Cerebellar nuclear complex (tissue), 1 donor: ENCODE measurements around the gene CCDC88C.
A peak's percentile ranks its signal among the peaks of the same experiment; 100 is the strongest.

Experiments
- DNase-seq, 2 experiments: peaks; one replicate each; lab custom pipeline; 2025; lab: John Stamatoyannopoulos, UW

The CCDC88C gene

DNA sequence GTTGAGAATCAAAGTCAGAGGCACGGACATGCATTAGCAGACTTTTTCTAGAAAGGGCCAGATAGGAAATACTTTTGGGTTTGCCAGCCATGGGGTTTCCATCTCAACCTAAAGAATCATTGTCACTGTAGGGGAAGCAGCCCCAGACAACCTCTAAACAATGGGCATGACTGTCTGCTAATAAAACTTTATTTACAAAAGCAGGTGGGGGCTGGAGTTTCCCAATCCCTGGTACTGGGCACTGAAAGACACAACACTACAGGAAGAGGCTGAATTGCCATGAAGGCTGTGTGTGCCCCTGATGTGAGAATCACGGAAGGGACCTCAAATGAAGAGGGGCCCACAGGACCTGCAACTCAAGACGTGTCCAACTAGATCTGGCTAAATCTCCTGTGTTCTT is 111.1 kb downstream of the CCDC88C start:
- no peak for DNase-seq

- DNase-seq, result no peak
Measured at GRCh38 chr14:91305650-91306431, 111.8 kb downstream of the CCDC88C start.

DNA sequence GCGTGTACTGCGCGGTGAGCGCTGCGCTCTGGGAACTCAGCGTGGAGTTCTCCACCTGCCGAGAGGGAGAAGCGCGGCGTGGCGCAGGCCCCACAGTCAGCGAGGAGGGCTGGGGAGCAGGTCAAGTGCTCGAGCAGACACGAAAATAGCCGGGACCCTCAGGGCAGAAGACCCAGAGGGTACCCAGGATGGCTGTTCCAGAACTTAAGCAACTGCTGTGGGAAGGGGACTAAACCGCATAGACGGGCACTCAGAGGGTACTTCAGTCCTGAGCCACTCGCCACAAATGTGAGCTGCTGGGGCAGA is 113.7 kb downstream of the CCDC88C start:
- no peak for DNase-seq

DNA sequence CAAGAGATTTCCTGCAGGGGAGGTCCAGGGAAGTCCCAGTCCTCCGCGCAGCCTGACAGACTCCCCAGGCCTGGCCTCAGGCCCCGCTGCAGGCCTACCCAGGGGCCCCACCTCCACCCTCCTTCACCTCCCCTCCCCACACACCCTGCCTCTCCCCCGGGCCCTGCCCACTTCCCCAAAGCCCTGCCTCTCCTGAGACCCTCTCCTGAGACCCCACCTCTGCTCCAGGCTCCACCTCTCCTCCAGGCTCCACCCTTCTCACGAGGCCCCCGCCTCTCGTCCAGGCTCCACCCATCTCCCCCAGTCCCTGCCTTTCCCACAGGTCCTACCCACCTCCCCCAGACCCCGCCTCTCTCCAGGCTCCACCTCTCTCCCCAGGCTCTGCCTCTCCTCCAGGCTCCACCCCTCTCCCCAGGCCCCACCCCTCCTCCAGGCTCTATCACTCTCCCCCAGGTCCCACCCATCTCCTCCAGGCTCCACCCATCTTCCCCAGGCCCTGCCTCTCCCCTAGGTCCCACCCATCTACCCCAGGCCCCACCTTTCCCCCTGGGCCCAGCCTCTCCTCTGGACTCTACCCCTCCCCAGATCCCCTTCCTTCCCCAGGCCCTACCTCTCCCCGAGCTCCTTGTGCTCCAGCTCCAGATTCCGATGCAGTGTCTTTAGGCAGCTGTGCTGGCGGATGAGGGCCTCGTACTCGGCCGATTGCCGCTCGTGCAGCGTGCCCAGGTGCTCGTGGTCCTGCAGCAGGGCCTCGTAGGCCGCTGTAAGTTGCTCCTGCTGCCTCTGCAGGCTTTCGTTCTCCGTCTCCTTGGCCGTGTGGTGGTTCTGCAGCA is 114.3 kb downstream of the CCDC88C start:
- DNase-seq, result no peak

GRCh38 chr14:91302391-91302790 is 115.2 kb downstream of the CCDC88C start:
- no peak for DNase-seq

DNA sequence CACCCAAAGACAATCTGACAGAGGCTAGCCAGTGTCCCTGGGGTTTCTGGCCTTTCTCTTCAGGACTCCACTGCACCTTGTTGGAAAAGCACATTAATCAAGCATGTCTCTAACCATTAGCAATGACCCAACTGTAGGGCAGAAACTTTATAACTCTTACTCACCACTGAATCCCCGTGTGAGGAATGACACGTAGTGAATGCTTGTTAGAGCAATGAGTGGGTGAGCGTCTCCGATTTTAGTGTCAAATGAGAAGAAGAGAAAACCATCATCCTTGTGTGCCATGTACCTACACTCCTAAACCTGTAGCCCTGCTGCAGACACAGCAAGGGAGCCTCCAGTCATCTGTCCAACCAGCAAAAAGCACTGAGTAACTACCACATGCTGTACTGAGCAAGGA is 116.7 kb downstream of the CCDC88C start:
- DNase-seq, result no peak

GRCh38 chr14:91300283-91300895 is 117.2 kb downstream of the CCDC88C start:
- no peak for DNase-seq

DNA sequence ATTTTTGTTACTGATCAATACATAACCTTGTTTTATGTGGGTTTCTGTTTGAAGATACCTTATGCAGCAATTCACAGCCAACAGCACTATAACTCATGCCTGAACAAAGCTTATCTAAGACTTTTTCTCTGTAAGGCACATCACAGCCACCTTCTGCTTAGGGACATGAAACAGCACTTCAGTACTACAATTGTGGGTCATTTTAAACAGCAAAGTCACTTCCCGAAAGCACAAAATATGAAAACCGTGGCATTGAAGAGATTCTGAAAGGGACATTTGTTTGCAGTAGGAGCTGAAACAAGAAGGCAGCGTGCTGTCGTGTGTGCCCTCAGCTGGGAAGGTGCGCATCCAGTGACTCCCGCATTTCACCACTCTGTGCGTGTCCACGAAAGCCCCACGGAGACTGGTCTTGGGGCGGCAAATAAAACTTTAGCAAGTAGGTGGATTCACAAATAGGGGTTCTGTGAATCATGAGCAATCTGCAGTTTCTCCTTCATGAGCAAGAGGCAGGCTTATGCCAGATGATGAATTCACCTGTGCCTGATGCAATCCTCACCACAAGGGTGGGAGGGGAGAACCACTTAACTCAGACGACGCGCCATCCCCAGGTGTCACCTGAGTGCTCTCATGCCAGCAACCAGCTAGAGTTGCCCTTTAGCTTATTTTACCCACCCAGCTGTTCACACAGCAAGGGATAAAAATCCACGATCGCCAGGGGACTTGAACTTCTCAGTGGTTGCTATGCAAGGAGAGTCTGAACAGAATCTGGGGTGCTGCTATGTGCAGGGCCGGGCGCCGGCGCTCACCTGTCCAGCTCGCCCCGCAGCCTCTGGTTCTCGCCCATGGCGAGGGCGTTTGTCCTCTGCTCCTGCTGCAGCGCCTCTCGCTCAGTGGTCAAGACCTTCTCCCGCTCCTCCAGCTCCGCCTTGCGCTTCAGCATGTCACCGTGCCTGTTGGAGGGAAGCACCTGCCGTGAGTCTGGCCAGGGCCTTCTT is 118.2 kb downstream of the CCDC88C start:
- no peak for DNase-seq

DNA sequence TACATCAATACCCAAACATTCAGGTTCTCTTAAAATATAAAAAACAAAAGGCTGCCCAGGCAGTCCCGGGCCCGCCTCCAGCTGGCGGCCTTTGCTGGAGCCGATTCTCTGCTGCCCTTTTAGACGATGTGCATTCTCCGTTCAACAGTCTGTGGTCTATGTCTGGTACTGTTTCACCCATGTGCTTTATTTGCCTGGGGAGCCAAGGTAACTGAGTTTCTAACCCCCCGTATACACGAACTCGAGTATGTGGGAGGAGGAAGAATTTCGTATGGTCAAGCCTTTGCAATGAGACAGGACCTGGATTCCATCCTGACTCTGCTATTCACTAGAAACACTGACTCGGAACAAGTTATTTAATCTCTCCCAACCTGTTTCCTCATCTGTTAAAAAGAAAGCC is 119.0 kb downstream of the CCDC88C start:
- peak in 1 of 2 experiments; percentile 16 for DNase-seq

- no peak for DNase-seq
Measured at GRCh38 chr14:91297081-91297711, 120.4 kb downstream of the CCDC88C start.

DNA sequence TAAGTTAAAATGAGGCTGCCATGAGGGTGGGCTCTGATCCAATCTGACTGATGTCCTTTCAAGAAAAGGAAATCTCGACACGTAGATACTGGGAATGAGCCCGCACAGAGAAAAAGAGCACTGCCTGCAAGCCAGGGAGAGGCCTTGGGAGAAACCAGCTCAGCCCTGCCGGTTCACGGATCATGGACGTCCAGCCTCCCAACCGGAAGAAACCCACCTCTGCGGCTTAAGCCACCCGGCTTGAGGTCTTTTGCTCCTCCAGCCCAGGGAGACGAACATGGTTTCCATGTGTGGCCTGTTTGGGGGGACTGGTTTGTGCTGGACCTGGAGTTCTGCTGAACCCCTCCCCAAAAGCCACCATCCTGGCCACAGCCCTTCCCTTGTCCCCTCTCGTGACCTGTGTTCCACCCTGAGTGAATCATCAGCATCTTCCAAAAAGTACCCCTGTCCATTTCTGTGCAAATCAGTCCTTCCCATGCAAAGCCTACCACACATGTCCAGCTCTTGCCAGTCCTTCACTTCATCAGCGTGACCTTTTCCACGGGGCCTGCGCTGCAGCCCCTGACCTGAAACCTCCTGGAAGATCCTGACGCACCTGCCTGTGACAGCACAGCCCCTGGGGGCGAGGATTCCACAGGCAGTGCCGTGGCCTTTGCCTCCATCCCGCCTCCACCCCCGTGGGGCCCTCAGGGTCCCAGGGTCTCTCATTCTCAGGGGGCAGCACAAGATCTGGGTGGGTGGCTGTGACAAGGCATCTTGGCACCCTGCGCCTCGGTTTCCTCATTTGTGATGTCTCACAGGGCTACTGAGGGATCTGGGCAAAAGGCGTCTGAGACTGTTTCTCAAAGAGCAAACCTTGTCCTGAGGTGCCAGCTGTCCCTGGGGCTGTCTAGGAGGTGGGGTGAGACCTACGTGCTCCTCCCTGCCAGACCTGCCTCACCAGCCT is 121.5 kb downstream of the CCDC88C start:
- DNase-seq, result no peak

DNA sequence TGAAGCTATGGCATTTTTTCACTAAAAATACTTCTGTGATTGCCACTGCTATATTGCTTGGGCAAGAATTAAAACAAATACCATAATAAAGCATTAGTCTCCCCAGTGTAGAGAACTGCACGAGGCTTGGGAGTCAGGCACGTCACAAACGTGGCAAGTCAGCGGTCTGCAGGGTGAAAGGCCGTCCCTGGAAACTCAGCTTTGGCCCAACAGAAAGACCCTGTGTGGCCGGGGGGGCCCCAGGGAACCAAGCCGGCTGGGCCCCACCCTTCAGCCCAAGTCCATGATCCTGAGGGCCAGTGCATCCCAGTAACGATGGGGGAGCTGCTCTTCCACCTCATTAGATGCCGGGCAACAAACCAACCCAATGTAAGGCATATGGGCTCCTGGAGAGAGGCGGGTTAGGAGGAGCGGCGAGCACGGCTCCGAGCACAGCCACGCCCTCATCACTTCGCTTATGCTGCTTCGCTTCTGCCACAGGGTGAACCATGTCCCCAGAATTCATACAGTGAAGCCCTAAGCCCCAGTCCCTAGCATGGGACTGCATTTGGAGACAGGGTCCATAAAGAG is 122.3 kb downstream of the CCDC88C start:
- peak in 1 of 2 experiments; percentile 60 for DNase-seq

DNA sequence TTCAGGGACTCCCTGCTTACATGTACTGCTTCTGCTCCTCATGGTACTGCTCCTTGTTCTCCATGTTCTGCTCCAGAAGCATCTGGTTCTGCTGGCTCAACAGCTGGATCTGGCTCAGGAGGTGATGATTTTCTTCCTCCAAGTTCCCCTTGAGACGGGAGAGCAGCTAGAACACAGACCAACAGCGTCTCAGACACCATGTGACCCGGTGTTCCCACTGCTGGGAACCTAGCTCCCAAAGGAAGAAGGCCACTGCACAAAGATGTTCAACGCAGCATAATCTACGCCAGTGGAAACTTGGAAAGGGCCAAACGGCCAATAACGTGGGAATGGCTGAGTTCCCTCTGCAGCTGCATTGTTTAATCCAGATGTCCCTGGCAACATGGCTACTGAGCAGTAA is 123.5 kb downstream of the CCDC88C start:
- DNase-seq, result no peak

DNA sequence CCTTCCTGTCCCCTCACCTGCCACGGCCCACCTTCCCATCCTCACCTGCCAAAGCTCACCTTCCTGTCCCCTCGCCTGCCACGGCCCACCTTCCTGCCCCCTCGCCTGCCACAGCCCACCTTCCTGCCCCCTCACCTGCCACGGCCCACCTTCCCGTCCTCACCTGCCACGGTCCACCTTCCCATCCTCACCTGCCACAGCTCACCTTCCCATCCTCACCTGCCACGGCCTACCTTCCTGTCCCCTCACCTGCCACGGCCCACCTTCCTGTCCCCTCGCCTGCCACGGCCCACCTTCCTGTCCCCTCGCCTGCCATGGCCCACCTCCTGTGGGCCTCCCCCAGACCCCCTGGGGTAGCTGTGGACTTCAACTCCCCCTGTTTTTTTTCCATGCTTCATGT is 124.3 kb downstream of the CCDC88C start:
- DNase-seq, result no peak

DNA sequence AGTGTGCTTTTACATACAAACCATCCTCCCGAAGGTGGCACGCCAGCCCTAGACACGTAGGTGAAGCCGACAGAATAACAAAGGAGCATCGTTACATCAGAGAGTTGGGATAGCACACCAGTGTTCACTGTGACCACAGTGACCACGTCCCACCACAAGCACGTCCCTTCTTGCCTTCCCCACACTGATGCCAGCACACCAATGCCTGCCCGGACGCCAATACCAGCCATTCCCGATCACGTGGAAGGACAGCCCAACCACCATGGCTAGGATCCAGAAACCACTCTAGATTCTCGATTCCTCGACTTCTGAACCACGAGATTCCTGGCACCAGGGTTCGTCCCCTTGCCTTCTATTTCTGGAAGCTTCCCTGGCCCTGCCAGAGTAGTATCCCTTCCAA is 125.1 kb downstream of the CCDC88C start:
- no peak for DNase-seq

DNA sequence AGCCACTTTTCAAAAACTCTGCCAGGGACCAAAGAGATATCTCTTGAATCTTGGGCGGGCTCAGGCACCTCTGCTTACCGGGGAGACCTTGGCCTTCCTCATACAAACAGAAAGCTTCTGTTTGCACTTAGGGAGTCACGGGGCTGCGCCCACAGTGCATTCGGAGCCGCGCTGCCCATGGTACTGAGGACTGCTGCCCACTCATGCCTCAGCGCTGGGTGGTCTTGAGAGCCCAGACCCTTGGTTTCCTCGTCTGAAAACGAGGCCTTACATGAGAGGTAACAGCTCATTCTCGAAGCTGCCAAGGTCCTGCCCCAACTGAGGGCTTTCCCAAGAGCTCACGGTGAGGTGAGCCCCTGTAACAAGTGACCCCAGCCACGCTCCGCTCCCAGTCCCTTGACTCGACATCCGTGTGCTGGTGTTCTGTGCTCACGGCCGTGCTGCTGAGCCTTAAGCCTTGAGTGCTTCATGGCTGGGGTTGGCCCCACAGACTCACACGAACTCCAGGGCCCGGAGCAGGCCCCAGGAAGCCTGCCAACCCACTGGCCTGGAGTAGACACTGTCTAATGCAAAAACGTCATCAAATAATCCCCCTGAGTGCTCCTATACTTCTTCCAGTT is 125.7 kb downstream of the CCDC88C start:
- no peak for DNase-seq

DNA sequence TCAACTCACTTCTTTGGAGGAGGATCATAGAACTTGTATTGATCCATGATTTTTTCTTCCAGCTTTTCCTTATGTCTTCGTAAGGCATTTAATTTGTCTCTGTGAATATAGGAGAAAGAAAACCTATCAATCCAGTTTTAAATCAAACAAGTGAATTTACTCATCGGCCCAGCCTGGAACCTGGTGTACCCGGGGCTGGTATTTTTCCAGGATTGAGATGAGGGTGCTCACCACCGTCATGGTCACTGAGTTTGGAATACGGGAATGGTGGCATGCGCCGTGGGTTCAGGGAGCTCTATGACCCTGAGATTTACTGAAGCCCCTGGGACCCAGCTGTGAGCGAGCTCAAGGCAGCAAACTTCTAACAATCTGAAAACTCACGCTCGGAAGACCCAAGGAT is 126.6 kb downstream of the CCDC88C start:
- no peak for DNase-seq

- no peak for DNase-seq
Measured at GRCh38 chr14:91289464-91289863, 128.2 kb downstream of the CCDC88C start.

- no peak for DNase-seq
Measured at GRCh38 chr14:91288876-91289275, 128.7 kb downstream of the CCDC88C start.
